HepG2 (cell line): Measurements from ENCODE around the gene PCGF2. TPM values are rescaled to one million over a fixed set of nuclear protein-coding genes. Genes with fewer than 3 reads are reported as not detected.

Source experiments
- ATF2 ChIP-seq: sonication (generic); formaldehyde crosslinking; IDR thresholded peaks from 2 replicates; pipeline ENCODE4 v1.4.0; 2020; ENCODE audit warnings: missing genetic modification reagents
- HNRNPK ChIP-seq: fragments of 200-400 bp; formaldehyde crosslinking; IDR thresholded peaks from 2 replicates; pipeline ENCODE4 v1.6.1; 2018; ENCODE audit warnings: low read length, low read depth, moderate library complexity, mild to moderate bottlenecking; ENCODE audit not compliant: poor library complexity, severe bottlenecking
- HOXD1 ChIP-seq: sonication (generic); formaldehyde crosslinking; IDR thresholded peaks from 2 replicates; pipeline ENCODE4 v1.5.0; 2020; ENCODE audit warnings: missing genetic modification reagents
- MAFG ChIP-seq: sonication (generic); formaldehyde crosslinking; IDR thresholded peaks from 2 replicates; pipeline ENCODE4 v1.5.1; 2020; ENCODE audit warnings: mild to moderate bottlenecking, missing genetic modification reagents
- NR2F2 ChIP-seq: IDR thresholded peaks from 2 replicates; pipeline ENCODE4 v1.6.1; 2012; ENCODE audit warnings: low read depth, inconsistent platforms, borderline replicate concordance
- SOX6 ChIP-seq, 2 experiments: fragments of 450-650 bp in 1 of 2; sonication (generic) in 1 of 2; formaldehyde crosslinking in 1 of 2; IDR thresholded peaks; 2 replicates each; pipeline versions ENCODE4 v1.4.0 to v1.6.1; 2017 to 2020; ENCODE audit warnings: antibody characterized with exemption in 1 of 2, mild to moderate bottlenecking in 1 of 2, missing genetic modification reagents in 1 of 2
- SP1 ChIP-seq, 2 experiments: fragments of 450-650 bp in 1 of 2; sonication (generic) in 1 of 2; formaldehyde crosslinking in 1 of 2; IDR thresholded peaks; 2 replicates each; pipeline versions ENCODE4 v1.4.0 to v1.6.1; 2016 to 2020; ENCODE audit warnings: missing genetic modification reagents in 1 of 2
- ZFP91 ChIP-seq: sonication (generic); formaldehyde crosslinking; IDR thresholded peaks from 2 replicates; pipeline ENCODE4 v1.9.0; 2022; ENCODE audit warnings: missing genetic modification reagents, mild to moderate bottlenecking, borderline replicate concordance
- ZNF329 ChIP-seq: sonication (generic); formaldehyde crosslinking; IDR thresholded peaks from 2 replicates; pipeline ENCODE4 v1.9.0; 2021; ENCODE audit warnings: low read depth, mild to moderate bottlenecking, missing genetic modification reagents
- ZNF510 ChIP-seq: sonication (generic); formaldehyde crosslinking; IDR thresholded peaks from 2 replicates; pipeline ENCODE4 v1.4.0; 2020; ENCODE audit warnings: low read depth, mild to moderate bottlenecking, missing genetic modification reagents
- ZNF850 ChIP-seq: sonication (generic); formaldehyde crosslinking; conservative IDR thresholded peaks from 2 replicates; pipeline ENCODE4 v1.9.0; 2021; ENCODE audit warnings: mild to moderate bottlenecking, missing genetic modification reagents
- ZSCAN20 ChIP-seq: sonication (generic); formaldehyde crosslinking; IDR thresholded peaks from 2 replicates; pipeline ENCODE4 v1.4.0; 2020; ENCODE audit warnings: missing genetic modification reagents, mild to moderate bottlenecking, borderline replicate concordance
- polyA plus RNA-seq, 8 experiments: library from polyadenylated mRNA; depleted of rRNA in 3 of 8; stranded (reverse) in 7 of 8; unstranded in 1 of 8; fragments of >200 nt; fragmentation: Illumina TruSeq in 4 of 8; extraction: Trizol in 4 of 8; gene quantifications; 2 replicates each; pipeline versions ENCODE4 v1.2.1 to v1.2.3, GENCODE V29; 2011 to 2016; ENCODE audit warnings: low read depth in 4 of 8, missing spikeins in 1 of 8, mixed read lengths in 1 of 8; ENCODE audit not compliant: insufficient read depth in 1 of 8
- total RNA-seq, 5 experiments: library from RNA; depleted of rRNA; stranded (reverse); fragments of >200 nt; fragmentation: Illumina TruSeq; extraction: Trizol; gene quantifications; 2 replicates each; pipeline ENCODE4 v1.2.3, GENCODE V29; 2016; ENCODE audit warnings: low read depth in 1 of 5
- TF ChIP-seq, protein P1 (sequence below): sonication (generic); formaldehyde crosslinking; IDR thresholded peaks from 2 replicates; pipeline ENCODE4 v1.4.0; 2020; ENCODE audit warnings: missing genetic modification reagents, borderline replicate concordance
- TF ChIP-seq, protein P2 (sequence below): IDR thresholded peaks from 2 replicates; pipeline ENCODE4 v1.6.1; 2016; ENCODE audit warnings: mild to moderate bottlenecking
- TF ChIP-seq, protein P3 (sequence below): sonication (generic); formaldehyde crosslinking; IDR thresholded peaks from 2 replicates; pipeline ENCODE4 v1.5.1; 2020; ENCODE audit warnings: missing genetic modification reagents, mild to moderate bottlenecking, borderline replicate concordance
- TF ChIP-seq, protein P4 (sequence below): sonication (generic); formaldehyde crosslinking; IDR thresholded peaks from 2 replicates; pipeline ENCODE4 v1.5.0; 2020; ENCODE audit warnings: missing genetic modification reagents

PCGF2 gene
- total and polyA plus RNA-seq, 2 of the 13 experiments (the other 11 are each of a cell fraction or from before 2014, with no cell fraction given): 11.6 to 29.4 TPM

DNA sequence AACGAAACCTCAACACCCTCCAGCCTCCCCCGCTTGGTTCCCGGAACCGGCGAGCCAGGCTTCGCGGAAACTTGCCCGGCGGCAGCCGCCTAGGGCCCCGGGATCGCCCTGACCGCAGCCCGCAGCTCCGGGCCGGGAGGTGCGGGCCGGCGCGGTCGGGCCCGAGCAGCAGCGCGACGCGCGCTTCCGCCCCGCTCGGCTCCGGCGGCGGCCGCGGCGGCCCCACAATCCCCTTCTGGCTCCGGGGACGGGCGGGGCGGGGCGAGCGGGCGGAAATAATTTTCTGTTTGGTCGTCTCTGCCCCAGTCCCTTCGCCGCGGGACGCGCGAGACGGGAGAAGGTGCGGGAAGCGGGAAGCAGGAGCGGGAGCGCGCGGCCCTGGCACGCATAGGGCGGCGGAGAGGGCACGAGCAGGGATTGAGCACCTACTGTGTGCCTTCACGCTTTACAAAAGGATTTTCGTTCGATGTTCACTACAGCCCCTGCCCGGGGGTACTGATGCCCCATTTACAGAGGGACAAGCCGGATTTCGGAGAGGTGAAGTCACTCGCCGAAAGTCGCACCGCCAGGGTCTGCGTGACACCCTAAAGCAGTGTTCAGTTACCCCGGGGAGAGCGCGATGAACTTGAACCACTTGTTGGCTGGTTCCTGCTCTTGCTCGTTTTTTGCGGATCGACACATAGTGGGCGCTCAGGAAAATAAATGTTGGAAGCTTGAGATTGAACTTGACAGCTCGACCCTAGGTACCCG, 45.8 kb downstream of the PCGF2 start (continued):
- TF ChIP-seq ZFP91 (CRISPR knock-in tag) (peak; percentile 84), ATF2 (CRISPR knock-in tag) (peak; percentile 63), ZNF510 (CRISPR knock-in tag) (peak; percentile 58; the same call in 1 of the 2 replicates), SOX6 (IDR thresholded peaks at IDR 0.05) (no peak), SOX6 (CRISPR knock-in tag; IDR thresholded peaks at IDR 0.05) (peak; percentile 44), HOXD1 (CRISPR knock-in tag) (no peak; the same call in 1 of the 2 replicates), MAFG (0 out of 2 replicates have a peak, but pooled peaks have one; percentile 33), ZNF850 (CRISPR knock-in tag) (no peak), SP1 (IDR thresholded peaks at IDR 0.05) (no peak), SP1 (CRISPR knock-in tag; IDR thresholded peaks at IDR 0.05) (peak; percentile 81), NR2F2 (no peak), ZNF329 (CRISPR knock-in tag) (peak; percentile 82), HNRNPK (no peak), ZSCAN20 (CRISPR knock-in tag) (no peak; the same call in 1 of the 2 replicates)
- TF ChIP-seq, protein P1, sequence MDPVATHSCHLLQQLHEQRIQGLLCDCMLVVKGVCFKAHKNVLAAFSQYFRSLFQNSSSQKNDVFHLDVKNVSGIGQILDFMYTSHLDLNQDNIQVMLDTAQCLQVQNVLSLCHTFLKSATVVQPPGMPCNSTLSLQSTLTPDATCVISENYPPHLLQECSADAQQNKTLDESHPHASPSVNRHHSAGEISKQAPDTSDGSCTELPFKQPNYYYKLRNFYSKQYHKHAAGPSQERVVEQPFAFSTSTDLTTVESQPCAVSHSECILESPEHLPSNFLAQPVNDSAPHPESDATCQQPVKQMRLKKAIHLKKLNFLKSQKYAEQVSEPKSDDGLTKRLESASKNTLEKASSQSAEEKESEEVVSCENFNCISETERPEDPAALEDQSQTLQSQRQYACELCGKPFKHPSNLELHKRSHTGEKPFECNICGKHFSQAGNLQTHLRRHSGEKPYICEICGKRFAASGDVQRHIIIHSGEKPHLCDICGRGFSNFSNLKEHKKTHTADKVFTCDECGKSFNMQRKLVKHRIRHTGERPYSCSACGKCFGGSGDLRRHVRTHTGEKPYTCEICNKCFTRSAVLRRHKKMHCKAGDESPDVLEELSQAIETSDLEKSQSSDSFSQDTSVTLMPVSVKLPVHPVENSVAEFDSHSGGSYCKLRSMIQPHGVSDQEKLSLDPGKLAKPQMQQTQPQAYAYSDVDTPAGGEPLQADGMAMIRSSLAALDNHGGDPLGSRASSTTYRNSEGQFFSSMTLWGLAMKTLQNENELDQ (CRISPR knock-in tag): peak; percentile 85; the same call in 1 of the 2 replicates
- TF ChIP-seq, protein P2, sequence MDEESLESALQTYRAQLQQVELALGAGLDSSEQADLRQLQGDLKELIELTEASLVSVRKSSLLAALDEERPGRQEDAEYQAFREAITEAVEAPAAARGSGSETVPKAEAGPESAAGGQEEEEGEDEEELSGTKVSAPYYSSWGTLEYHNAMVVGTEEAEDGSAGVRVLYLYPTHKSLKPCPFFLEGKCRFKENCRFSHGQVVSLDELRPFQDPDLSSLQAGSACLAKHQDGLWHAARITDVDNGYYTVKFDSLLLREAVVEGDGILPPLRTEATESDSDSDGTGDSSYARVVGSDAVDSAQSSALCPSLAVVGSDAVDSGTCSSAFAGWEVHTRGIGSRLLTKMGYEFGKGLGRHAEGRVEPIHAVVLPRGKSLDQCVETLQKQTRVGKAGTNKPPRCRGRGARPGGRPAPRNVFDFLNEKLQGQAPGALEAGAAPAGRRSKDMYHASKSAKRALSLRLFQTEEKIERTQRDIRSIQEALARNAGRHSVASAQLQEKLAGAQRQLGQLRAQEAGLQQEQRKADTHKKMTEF (CRISPR knock-in tag): no peak; the same call in none of the 2 replicates
- TF ChIP-seq, protein P3, sequence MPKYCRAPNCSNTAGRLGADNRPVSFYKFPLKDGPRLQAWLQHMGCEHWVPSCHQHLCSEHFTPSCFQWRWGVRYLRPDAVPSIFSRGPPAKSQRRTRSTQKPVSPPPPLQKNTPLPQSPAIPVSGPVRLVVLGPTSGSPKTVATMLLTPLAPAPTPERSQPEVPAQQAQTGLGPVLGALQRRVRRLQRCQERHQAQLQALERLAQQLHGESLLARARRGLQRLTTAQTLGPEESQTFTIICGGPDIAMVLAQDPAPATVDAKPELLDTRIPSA: 0 out of 2 replicates have a peak, but pooled peaks have one; percentile 59
- TF ChIP-seq, protein P4, sequence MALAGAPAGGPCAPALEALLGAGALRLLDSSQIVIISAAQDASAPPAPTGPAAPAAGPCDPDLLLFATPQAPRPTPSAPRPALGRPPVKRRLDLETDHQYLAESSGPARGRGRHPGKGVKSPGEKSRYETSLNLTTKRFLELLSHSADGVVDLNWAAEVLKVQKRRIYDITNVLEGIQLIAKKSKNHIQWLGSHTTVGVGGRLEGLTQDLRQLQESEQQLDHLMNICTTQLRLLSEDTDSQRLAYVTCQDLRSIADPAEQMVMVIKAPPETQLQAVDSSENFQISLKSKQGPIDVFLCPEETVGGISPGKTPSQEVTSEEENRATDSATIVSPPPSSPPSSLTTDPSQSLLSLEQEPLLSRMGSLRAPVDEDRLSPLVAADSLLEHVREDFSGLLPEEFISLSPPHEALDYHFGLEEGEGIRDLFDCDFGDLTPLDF (CRISPR knock-in tag): peak; percentile 98
